Cardiac fibroblast (primary cell): ENCODE results near the gene TLE4.
A peak's percentile ranks its signal among the peaks of the same experiment; 100 is the strongest.

Source experiments
- DNase-seq, 2 donors: peaks; one replicate each; pipeline versions ENCODE4 v3.0.0 to v3.0.0-alpha.2; 2010; ENCODE audit warnings: low read depth in 2 of 2
- H3K4me3 ChIP-seq, 2 donors: replicated peaks in 1 of 2; 1 replicate in 1 of 2; 2 replicates in 1 of 2; pipeline ENCODE4 v1.5.1; 2011; ENCODE audit warnings: low read depth in 2 of 2, low read length in 2 of 2, mild to moderate bottlenecking in 2 of 2, moderate library complexity in 1 of 2
- TF ChIP-seq, protein P1 (sequence below): IDR thresholded peaks from one replicate; pipeline ENCODE4 v1.5.1; 2011; ENCODE audit warnings: low read depth, mild to moderate bottlenecking, low read length, inconsistent platforms

TLE4 gene

DNA sequence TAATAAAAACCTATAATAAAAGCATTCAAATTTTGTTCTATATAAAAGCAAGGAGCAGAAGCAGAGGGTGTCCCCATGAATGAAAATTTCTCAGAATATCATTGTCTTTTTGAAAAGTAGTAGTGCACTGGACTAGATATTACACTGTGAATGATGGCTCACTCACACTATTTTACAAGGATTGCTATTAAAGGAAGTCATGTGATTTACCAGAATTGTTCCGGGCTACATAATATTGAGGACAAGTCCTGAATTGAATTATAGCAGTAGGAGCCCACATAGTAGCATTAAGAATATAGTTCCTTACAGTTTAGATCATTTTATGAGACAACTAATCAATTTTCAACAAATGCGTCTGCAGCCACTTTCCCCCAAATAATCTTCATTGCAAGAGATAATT, 7.7 kb upstream of the TLE4 start:
- no peak for DNase-seq
- TF ChIP-seq, protein P1, sequence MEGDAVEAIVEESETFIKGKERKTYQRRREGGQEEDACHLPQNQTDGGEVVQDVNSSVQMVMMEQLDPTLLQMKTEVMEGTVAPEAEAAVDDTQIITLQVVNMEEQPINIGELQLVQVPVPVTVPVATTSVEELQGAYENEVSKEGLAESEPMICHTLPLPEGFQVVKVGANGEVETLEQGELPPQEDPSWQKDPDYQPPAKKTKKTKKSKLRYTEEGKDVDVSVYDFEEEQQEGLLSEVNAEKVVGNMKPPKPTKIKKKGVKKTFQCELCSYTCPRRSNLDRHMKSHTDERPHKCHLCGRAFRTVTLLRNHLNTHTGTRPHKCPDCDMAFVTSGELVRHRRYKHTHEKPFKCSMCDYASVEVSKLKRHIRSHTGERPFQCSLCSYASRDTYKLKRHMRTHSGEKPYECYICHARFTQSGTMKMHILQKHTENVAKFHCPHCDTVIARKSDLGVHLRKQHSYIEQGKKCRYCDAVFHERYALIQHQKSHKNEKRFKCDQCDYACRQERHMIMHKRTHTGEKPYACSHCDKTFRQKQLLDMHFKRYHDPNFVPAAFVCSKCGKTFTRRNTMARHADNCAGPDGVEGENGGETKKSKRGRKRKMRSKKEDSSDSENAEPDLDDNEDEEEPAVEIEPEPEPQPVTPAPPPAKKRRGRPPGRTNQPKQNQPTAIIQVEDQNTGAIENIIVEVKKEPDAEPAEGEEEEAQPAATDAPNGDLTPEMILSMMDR, result no peak
- H3K4me3 ChIP-seq, result no peak overlapping the region

GRCh38 chr9:79565245-79565644, 6.5 kb upstream of the TLE4 start:
- TF ChIP-seq, protein P1, result no peak
- no peak overlapping the region for H3K4me3 ChIP-seq
- DNase-seq, result peak in 1 of 2 donors; percentile 23

GRCh38 chr9:79567671-79568098, 4.1 kb upstream of the TLE4 start:
- TF ChIP-seq, protein P1, result no peak
- DNase-seq, result no peak

DNA sequence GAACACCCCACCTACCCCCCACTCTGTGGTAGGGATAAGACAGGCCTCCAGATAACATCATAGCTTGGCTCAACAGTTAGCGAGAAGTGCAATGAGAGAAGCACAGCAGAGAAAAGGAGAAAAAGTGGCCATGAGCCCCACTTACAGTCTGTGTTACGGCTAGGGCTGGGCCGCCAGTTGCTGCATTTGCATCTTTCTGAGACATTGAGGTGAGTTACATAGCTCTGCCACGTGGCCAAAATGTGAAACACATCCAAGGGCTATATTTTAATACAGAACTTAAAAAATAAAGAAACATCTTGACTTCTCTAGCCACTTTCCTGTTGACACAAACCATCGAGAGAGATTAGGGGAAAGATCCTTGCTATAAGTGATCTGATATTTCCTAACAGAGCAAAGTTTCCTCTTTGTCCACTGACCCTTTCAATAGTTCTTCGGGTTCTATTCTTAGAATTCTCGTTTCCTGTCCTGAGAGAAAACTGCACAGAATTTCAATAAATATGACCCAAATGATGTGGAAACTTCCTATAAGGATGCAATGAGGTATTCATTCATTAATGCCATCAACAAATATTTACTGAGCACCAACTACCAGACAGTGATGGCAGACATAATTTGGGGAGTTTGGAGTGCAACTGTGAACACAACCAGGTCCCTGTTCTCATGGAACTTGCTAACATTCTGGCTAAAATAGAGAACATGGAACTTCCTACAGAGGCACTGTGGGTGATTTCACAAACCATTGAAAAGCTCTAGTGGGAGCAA, 3.2 kb upstream of the TLE4 start:
- TF ChIP-seq, protein P1, result no peak
- H3K4me3 ChIP-seq, result no peak overlapping the region
- no peak for DNase-seq

More at GRCh38 chr9:79567671-79568098, 4.1 kb upstream of the TLE4 start:
- no peak overlapping the region for H3K4me3 ChIP-seq

DNA sequence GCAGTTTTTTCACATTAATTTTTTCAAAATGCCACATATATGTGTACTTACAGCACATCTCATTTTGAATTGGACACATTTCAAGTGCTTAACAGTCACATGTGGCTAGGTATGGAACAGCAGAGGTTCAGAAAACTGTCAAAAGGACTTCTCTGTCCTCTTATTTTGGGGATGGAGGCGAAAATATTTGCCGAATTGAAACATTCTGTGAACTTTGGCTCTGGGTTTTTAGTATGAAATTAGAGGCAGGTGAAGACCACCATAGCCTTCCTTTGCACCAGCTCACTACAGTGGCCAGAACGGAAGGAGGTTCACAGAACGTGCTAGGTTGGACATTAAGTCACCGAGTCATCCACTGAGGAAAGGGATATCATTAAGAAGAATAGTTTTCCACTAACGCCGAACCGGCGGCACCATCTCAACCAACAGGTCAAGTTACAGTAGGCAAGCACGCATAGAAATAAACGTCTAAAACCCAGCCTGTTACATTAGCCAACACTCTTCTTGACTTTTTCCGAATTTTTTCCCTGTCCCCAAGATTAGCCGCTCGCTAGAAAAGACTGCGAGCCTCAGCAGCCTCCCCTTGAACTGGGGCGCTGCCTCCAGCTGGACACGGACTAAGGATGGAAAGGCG, 1.8 kb upstream of the TLE4 start:
- DNase-seq, result no peak
- TF ChIP-seq, protein P1, result no peak
- H3K4me3 ChIP-seq, result peak overlapping the region; percentile 74 to 75

DNA sequence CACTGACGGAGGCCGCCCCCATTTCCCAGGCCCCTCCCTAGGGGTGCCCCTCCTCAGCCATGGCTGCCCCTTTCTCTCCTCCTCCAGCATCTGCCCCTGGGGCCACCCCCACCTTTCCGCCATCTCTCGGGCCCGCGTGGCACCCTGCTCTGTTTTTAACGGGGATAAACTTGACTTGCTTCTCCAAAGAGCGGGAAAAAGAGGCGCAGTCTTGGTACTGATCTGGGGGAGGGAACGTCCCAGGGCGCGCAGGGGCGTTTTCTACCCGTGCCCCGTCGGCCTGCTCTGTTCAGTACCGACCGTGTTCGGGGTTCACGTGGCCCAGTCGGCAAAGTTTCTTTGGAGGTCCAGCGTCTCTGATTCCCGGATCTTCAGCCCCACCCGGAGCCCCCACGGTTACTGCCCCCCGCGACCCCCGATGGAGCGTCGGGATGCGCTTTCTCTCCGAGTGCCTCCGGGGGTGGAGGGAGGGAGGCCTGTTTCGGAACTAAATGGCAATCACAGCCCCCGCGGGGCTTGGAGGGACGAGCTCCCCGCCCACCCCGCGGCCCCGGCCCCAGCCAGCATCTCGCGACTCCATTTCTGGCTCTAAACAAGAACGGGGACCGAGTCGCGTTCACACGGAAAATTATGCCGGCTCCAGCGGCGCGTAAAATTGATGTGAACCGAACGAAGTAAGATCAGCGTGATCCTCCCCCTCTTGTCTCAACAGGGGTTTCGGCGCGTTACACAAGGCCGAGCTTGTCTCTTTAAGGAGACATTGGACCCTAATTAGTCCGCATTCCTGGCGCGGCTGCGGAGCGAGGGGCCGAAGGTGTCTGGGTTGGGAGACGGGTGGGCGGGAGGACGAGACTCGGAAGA, 1.1 kb upstream of the TLE4 start:
- DNase-seq, result peak; percentile 51 to 58
- TF ChIP-seq, protein P1, result no peak
- H3K4me3 ChIP-seq, result peak overlapping the region; percentile 74 to 75
